Mesenchymal stem cell (in vitro differentiated cells and primary cell): ENCODE measurements around the gene TAOK1.

Experiments
- DNase-seq: peaks from one replicate; pipeline ENCODE4 v3.0.0-alpha.2; 2013
- H2AFZ ChIP-seq: one replicate; pipeline ENCODE4 v1.6.1; 2013; ENCODE audit warnings: low read depth, mild to moderate bottlenecking, control low read depth, inconsistent platforms, low read length, moderate library complexity
- H2AK5ac ChIP-seq: 2 replicates; pipeline ENCODE4 v1.6.1; 2013; ENCODE audit warnings: low read length, moderate library complexity, mild to moderate bottlenecking, inconsistent platforms; ENCODE audit not compliant: severe bottlenecking
- H2BK120ac ChIP-seq: one replicate; pipeline ENCODE4 v1.6.1; 2013; ENCODE audit warnings: low read depth, mild to moderate bottlenecking, inconsistent platforms, low read length, moderate library complexity
- H2BK12ac ChIP-seq, 2 experiments: one replicate each; pipeline ENCODE4 v1.6.1; 2013; ENCODE audit warnings: inconsistent platforms in 2 of 2, low read length in 2 of 2, mild to moderate bottlenecking in 2 of 2, moderate library complexity in 2 of 2, control low read depth in 1 of 2
- H2BK15ac ChIP-seq: one replicate; pipeline ENCODE4 v1.6.1; 2013; ENCODE audit warnings: mild to moderate bottlenecking, low read depth, inconsistent platforms; ENCODE audit not compliant: poor library complexity, severe bottlenecking
- H2BK5ac ChIP-seq: 2 replicates; pipeline ENCODE4 v1.6.1; 2013; ENCODE audit warnings: low read depth, mild to moderate bottlenecking, low read length, control low read depth, inconsistent platforms; ENCODE audit not compliant: poor library complexity, severe bottlenecking
- H3K14ac ChIP-seq, 2 experiments: one replicate each; pipeline ENCODE4 v1.6.1; 2013; ENCODE audit warnings: inconsistent platforms in 2 of 2, low read length in 2 of 2, control low read depth in 1 of 2, mild to moderate bottlenecking in 1 of 2, moderate library complexity in 1 of 2
- H3K18ac ChIP-seq, 2 experiments: one replicate each; pipeline ENCODE4 v1.6.1; 2013; ENCODE audit warnings: inconsistent platforms in 2 of 2, low read length in 2 of 2, control low read depth in 1 of 2, low read depth in 1 of 2, mild to moderate bottlenecking in 1 of 2
- H3K23ac ChIP-seq, 2 experiments: one replicate each; pipeline ENCODE4 v1.6.1; 2013; ENCODE audit warnings: inconsistent platforms in 2 of 2, low read length in 2 of 2, mild to moderate bottlenecking in 2 of 2, moderate library complexity in 2 of 2, control low read depth in 1 of 2
- H3K27ac ChIP-seq: 2 replicates; pipeline ENCODE4 v1.5.1; 2013; ENCODE audit warnings: mild to moderate bottlenecking, moderate library complexity, low read length, control low read depth, inconsistent platforms; ENCODE audit not compliant: poor library complexity, severe bottlenecking
- H3K27me3 ChIP-seq, 2 experiments: 2 replicates each; pipeline versions ENCODE4 v1.6.1 to v1.7.0; 2013; ENCODE audit warnings: low read length in 2 of 2, mild to moderate bottlenecking in 2 of 2, moderate library complexity in 2 of 2, control low read depth in 1 of 2, inconsistent platforms in 1 of 2; ENCODE audit not compliant: control insufficient read depth in 1 of 2, insufficient read depth in 1 of 2
- H3K36me3 ChIP-seq, 2 experiments: 2 replicates each; pipeline versions ENCODE4 v1.6.1 to v1.7.0; 2013; ENCODE audit warnings: low read length in 2 of 2, control low read depth in 1 of 2, inconsistent platforms in 1 of 2, low read depth in 1 of 2, mild to moderate bottlenecking in 1 of 2; ENCODE audit not compliant: insufficient read depth in 2 of 2, control insufficient read depth in 1 of 2
- H3K4ac ChIP-seq, 2 experiments: one replicate each; pipeline ENCODE4 v1.6.1; 2013; ENCODE audit warnings: inconsistent platforms in 2 of 2, low read length in 2 of 2, mild to moderate bottlenecking in 2 of 2, moderate library complexity in 2 of 2, control low read depth in 1 of 2, low read depth in 1 of 2
- H3K4me1 ChIP-seq: 2 replicates; pipeline ENCODE4 v1.6.1; 2013; ENCODE audit warnings: low read depth, low read length, control low read depth; ENCODE audit not compliant: control insufficient read depth, insufficient read depth
- H3K4me2 ChIP-seq: 2 replicates; pipeline ENCODE4 v1.6.1; 2013; ENCODE audit warnings: low read length, mild to moderate bottlenecking, inconsistent platforms; ENCODE audit not compliant: poor library complexity, severe bottlenecking
- H3K4me3 ChIP-seq, 2 experiments: 2 replicates each; pipeline versions ENCODE4 v1.5.1 to v1.7.0; 2013; ENCODE audit warnings: low read length in 2 of 2, mild to moderate bottlenecking in 2 of 2, control low read depth in 1 of 2, low read depth in 1 of 2; ENCODE audit not compliant: insufficient read depth in 1 of 2
- H3K79me1 ChIP-seq: replicated peaks from 2 replicates; pipeline ENCODE4 v1.6.1; 2013; ENCODE audit warnings: mild to moderate bottlenecking, control low read depth, low read length, inconsistent platforms; ENCODE audit not compliant: poor library complexity, severe bottlenecking
- H3K9ac ChIP-seq: 2 replicates; pipeline ENCODE4 v1.7.0; 2013; ENCODE audit warnings: mild to moderate bottlenecking, low read length, moderate library complexity
- H3K9me3 ChIP-seq: 2 replicates; pipeline ENCODE4 v1.7.0; 2013; ENCODE audit warnings: mild to moderate bottlenecking, low read length; ENCODE audit not compliant: control insufficient read depth
- H4K8ac ChIP-seq: one replicate; pipeline ENCODE4 v1.6.1; 2013; ENCODE audit warnings: inconsistent platforms, mild to moderate bottlenecking, low read length, moderate library complexity
- H4K91ac ChIP-seq: one replicate; pipeline ENCODE4 v1.6.1; 2013; ENCODE audit warnings: mild to moderate bottlenecking, low read length, inconsistent platforms
- WGBS: methylation state at CpG from one replicate; pipeline ENCODE4 v1.1.7; 2013; ENCODE audit warnings: mixed read lengths; 5-methylcytosine and 5-hydroxymethylcytosine counted together

TAOK1 gene

DNA sequence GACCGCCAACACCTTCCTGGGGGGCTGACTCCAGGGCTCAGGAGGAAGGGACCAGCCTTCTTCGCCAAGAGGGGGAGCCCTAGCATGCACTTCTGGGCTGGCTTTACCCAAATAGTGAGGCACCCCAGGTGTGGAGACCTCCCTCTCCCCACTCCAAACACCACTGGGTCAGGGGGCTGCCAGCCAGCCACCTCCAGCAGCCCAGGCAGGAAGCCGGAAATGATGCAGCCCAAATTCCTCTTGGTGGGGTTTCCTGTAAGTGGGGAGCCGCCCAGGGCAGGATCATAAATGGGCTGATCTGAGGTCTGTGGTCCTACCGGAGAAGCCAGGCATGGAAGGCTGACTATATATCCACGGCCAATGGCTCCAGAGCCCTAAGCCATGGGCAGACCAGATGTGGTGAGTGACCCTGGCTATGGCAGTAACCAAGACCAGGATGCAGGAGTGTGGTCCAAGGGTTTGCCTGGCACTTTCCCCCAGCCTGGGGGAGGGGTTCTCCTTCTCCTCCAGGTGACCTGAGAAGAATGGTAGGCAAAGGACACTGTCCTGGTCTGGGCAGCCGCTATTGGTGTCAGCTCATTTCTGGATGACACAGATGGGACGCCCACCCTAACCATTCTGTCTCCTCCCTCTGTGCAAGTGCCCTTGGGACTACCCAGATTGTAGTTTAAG, 195.1 kb downstream of the TAOK1 start:
- H2BK5ac ChIP-seq = no peak overlapping the region
- WGBS = 64% methylated on average over 7 of the region's 8 CpGs
- peak overlapping the region; percentile 12 for H3K27ac ChIP-seq

GRCh38 chr17:29586676-29587469, 196.7 kb downstream of the TAOK1 start:
- Histone ChIP-seq H2BK12ac (peak overlapping the region in 1 of 2 experiments; percentile 34), H3K18ac (no peak overlapping the region), H3K36me3 (peaks cover 16 to 17% of the 10 kb centered on the region in 2 experiments), H2AK5ac (peak overlapping the region; percentile 45), H3K79me1 (peaks cover 14% of the 10 kb centered on the region), H2BK5ac (no peak overlapping the region), H3K27ac (no peak overlapping the region), H2BK15ac (peak overlapping the region; percentile 62), H4K91ac (peak overlapping the region; percentile 59), H2AFZ (no peak overlapping the region), H3K9ac (peak overlapping the region; percentile 92), H3K4me2 (no peak overlapping the region), H2BK120ac (no peak overlapping the region), H3K14ac (no peak overlapping the region), H4K8ac (no peak overlapping the region), H3K27me3 (no peaks in the 10 kb centered on the region), H3K4me1 (peaks cover 62% of the 10 kb centered on the region), H3K4ac (no peak overlapping the region), H3K4me3 (no peak overlapping the region), H3K23ac (peak overlapping the region in 1 of 2 experiments; percentile 66), H3K9me3 (no peaks in the 10 kb centered on the region)
- DNase-seq = no peak
- WGBS = 91% methylated on average over 8 of the region's 9 CpGs

More for the DNA sequence above, 195.1 kb downstream of the TAOK1 start:
- Histone ChIP-seq H2AFZ (no peak overlapping the region), H3K9ac (no peak overlapping the region), H2BK120ac (no peak overlapping the region), H2BK12ac (peak overlapping the region; percentile 22 to 42), H3K14ac (peak overlapping the region in 1 of 2 experiments; percentile 55), H3K9me3 (no peaks in the 10 kb centered on the region), H2BK15ac (peak overlapping the region; percentile 12), H3K18ac (peak overlapping the region in 1 of 2 experiments; percentile 45), H3K27me3 (no peaks in the 10 kb centered on the region), H3K23ac (peak overlapping the region in 1 of 2 experiments; percentile 52), H4K8ac (peak overlapping the region; percentile 45), H3K79me1 (peaks cover 23% of the 10 kb centered on the region), H3K4ac (peak overlapping the region in 1 of 2 experiments; percentile 42), H2AK5ac (peak overlapping the region; percentile 50), H3K4me1 (peaks cover 49% of the 10 kb centered on the region), H3K36me3 (peaks cover 25 to 34% of the 10 kb centered on the region in 2 experiments), H3K4me2 (no peak overlapping the region), H4K91ac (no peak overlapping the region), H3K4me3 (no peak overlapping the region)
- DNase-seq = no peak

DNA sequence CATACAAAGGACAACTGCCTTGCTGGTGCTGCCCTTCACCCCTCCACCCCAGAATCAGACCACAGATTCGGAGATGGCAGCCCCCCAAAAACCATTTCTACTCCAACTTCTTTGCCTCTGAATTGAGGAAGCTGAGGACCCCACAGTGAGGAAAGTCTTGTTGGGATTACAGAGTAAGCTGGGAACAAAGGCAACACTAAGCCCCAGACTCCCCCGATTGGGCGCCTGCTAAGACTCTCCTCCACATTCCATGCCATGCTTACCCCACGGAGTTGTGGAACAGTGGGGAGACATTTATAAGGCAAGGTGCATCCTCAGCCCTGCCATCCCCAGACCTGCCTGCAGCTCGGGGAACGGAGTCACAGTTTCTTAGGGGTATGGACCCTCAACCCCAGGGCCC, 197.4 kb downstream of the TAOK1 start:
- Histone ChIP-seq H3K18ac (peak overlapping the region in 1 of 2 experiments; percentile 4), H2BK12ac (no peak overlapping the region), H3K4me3 (peak overlapping the region in 1 of 2 experiments; percentile 90), H3K9ac (peak overlapping the region; percentile 92), H2BK120ac (no peak overlapping the region), H3K4ac (no peak overlapping the region), H3K9me3 (no peaks in the 10 kb centered on the region), H3K79me1 (peaks cover 7% of the 10 kb centered on the region), H3K23ac (peak overlapping the region in 1 of 2 experiments; percentile 66), H3K4me1 (peaks cover 68% of the 10 kb centered on the region), H3K27me3 (no peaks in the 10 kb centered on the region), H4K8ac (no peak overlapping the region), H3K36me3 (peaks cover 9 to 10% of the 10 kb centered on the region in 2 experiments), H2AFZ (no peak overlapping the region), H3K14ac (no peak overlapping the region), H4K91ac (peak overlapping the region; percentile 18), H3K27ac (peak overlapping the region; percentile 60), H2BK5ac (no peak overlapping the region), H2BK15ac (no peak overlapping the region), H2AK5ac (peak overlapping the region; percentile 38), H3K4me2 (peak overlapping the region; percentile 80)
- DNase-seq = no peak
- WGBS = 96% methylated on average over 6 of the region's 6 CpGs
